Ishikawa (cell line): ENCODE results near the gene MYO7A.

Experiments used
- CEBPB ChIP-seq: IDR thresholded peaks from 2 replicates; pipeline ENCODE4 v1.6.1; 2012
- CREB1 ChIP-seq: IDR thresholded peaks from 2 replicates; pipeline ENCODE4 v1.6.1; 2012; ENCODE audit warnings: low read depth
- EGR1 ChIP-seq: IDR thresholded peaks from 2 replicates; pipeline ENCODE4 v1.6.1; 2012
- EP300 ChIP-seq: IDR thresholded peaks from 2 replicates; pipeline ENCODE4 v1.6.1; 2012; ENCODE audit warnings: borderline replicate concordance
- FOXM1 ChIP-seq: IDR thresholded peaks from 2 replicates; pipeline ENCODE4 v1.6.1; 2012; ENCODE audit warnings: low read depth, borderline replicate concordance
- NFIC ChIP-seq: IDR thresholded peaks from 2 replicates; pipeline ENCODE4 v1.6.1; 2012
- RAD21 ChIP-seq: IDR thresholded peaks from 2 replicates; pipeline ENCODE4 v1.6.1; 2012; ENCODE audit warnings: low read depth
- TAF1 ChIP-seq: IDR thresholded peaks from 2 replicates; pipeline ENCODE4 v1.6.1; 2012; ENCODE audit warnings: low read depth, mild to moderate bottlenecking
- TCF12 ChIP-seq: IDR thresholded peaks from 2 replicates; pipeline ENCODE4 v1.6.1; 2012; ENCODE audit warnings: low read depth
- TEAD4 ChIP-seq: IDR thresholded peaks from 2 replicates; pipeline ENCODE4 v1.6.1; 2012
- USF1 ChIP-seq: IDR thresholded peaks from 2 replicates; pipeline ENCODE4 v1.6.1; 2012
- YY1 ChIP-seq: IDR thresholded peaks from 2 replicates; pipeline ENCODE4 v1.6.1; 2012; ENCODE audit warnings: low read depth
- TF ChIP-seq, protein P1 (sequence below): IDR thresholded peaks from 2 replicates; pipeline ENCODE4 v1.6.1; 2012
- TF ChIP-seq, protein P2 (sequence below): IDR thresholded peaks from 2 replicates; pipeline ENCODE4 v1.6.1; 2012; ENCODE audit warnings: low read depth, mild to moderate bottlenecking

DNA sequence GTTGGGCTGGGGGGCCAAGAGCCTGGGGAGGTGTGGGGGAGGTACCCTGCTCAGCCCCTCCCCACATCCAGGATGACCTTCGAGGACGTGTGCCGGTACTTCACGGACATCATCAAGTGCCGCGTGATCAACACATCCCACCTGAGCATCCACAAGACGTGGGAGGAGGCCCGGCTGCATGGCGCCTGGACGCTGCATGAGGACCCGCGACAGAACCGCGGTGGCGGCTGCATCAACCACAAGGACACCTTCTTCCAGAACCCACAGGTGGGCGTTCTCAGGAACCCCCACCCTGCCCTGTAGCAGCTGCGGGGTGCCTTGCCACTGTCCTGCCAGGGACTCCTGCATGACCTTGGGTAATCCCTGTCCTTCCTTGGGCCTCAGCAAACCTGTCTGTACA is 10.0 kb upstream of the MYO7A start:
- TF ChIP-seq FOXM1 (no peak), EGR1 (no peak), NFIC (no peak), YY1 (no peak), EP300 (no peak), CREB1 (no peak), CEBPB (no peak), TAF1 (no peak), RAD21 (no peak), TCF12 (no peak), USF1 (no peak), TEAD4 (no peak)
- TF ChIP-seq, protein P1, sequence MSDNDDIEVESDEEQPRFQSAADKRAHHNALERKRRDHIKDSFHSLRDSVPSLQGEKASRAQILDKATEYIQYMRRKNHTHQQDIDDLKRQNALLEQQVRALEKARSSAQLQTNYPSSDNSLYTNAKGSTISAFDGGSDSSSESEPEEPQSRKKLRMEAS: no peak
- TF ChIP-seq, protein P2, sequence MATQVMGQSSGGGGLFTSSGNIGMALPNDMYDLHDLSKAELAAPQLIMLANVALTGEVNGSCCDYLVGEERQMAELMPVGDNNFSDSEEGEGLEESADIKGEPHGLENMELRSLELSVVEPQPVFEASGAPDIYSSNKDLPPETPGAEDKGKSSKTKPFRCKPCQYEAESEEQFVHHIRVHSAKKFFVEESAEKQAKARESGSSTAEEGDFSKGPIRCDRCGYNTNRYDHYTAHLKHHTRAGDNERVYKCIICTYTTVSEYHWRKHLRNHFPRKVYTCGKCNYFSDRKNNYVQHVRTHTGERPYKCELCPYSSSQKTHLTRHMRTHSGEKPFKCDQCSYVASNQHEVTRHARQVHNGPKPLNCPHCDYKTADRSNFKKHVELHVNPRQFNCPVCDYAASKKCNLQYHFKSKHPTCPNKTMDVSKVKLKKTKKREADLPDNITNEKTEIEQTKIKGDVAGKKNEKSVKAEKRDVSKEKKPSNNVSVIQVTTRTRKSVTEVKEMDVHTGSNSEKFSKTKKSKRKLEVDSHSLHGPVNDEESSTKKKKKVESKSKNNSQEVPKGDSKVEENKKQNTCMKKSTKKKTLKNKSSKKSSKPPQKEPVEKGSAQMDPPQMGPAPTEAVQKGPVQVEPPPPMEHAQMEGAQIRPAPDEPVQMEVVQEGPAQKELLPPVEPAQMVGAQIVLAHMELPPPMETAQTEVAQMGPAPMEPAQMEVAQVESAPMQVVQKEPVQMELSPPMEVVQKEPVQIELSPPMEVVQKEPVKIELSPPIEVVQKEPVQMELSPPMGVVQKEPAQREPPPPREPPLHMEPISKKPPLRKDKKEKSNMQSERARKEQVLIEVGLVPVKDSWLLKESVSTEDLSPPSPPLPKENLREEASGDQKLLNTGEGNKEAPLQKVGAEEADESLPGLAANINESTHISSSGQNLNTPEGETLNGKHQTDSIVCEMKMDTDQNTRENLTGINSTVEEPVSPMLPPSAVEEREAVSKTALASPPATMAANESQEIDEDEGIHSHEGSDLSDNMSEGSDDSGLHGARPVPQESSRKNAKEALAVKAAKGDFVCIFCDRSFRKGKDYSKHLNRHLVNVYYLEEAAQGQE: no peak
